GM18517 (cell line): ENCODE data around the gene COL11A2.

Experiments
- ATAC-seq: cut with Tn5 transposase; IDR thresholded peaks from one replicate; pipeline ENCODE4 v1.9.1; 2021; ENCODE audit warnings: mild to moderate bottlenecking, moderate library complexity; ENCODE audit not compliant: unreplicated experiment

COL11A2 gene

GRCh38 chr6:33172688-33173534, 19.4 kb downstream of the COL11A2 start:
- ATAC-seq, result no peak

DNA sequence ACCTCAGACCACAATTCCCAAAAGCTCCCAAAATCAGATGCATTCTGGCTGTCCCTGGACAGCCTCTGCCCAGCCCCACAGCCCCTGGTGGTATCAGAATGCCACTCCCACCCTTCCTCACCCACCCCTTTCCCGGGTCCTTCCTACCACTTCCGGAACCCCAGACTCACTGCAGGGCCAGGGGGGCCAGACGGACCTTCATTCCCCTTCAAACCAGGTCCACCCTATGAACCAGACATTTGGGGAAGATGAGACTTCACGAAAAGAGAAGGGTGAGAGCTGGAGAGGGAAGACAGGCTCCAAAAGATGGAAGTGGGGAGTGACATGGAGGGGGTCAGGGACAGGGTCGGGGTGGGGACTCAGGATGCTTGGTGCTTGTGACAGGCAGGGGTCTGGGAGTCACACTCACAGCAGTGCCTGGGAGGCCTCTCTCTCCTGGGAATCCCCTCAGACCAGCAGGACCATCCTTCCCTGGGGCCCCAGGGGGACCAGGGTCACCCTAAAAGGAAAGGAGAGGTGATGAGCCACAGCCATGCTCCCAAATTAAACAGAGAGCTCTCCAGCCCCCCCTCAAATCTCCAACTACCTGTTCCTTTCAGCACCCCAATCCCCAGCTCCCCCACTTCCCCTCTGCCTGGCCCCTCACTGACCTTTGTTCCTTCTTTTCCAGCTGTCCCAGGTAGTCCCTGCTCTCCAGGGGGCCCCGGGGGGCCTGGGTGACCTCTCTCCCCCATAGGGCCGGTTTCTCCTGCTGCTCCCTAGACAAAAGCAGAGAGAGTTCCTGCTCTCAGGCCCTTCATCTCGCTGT, 20.2 kb downstream of the COL11A2 start:
- ATAC-seq, result no peak

DNA sequence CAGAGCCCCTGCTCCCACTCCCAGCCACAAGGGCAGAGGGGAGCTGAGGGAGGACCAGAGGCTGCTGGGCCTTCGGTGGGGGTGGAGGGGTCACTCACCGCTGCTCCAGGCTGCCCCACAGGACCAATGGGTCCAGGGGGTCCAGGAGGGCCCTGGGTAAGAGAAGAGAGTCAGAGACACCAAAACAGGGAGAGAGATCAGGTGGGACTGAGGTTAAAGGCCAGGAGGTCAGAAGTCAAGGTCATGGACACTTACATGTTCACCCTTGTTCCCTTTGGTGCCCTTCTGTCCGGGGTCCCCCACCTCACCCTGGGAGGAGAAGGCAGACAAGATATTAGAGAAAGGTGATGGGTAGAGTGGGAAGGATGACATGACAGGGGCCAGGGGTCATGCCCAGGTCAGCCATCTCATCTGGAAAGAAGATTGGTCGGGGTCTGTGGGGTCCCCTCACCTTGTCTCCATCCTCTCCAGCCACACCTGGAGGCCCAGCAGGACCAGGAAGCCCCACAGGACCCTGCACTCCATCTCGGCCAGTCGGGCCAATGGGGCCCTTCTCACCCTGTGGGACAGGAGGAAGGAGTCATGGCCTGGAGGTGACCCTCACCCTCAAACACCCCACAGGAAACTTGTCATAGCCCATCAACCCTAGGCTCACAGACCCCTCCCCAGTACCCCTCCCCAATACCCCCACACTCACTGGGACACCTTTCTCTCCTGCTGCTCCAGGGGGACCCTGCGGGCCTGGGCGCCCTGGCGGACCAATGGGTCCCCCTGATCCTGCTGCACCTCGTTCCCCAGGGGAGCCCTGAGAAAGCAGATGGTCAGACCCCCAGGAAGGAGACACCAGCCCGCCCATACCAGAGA, 21.0 kb downstream of the COL11A2 start:
- no peak for ATAC-seq

- ATAC-seq, result no peak
These were observed 21.9 kb downstream of the COL11A2 start for GRCh38 chr6:33170176-33171015.

- no peak for ATAC-seq
These were observed 22.7 kb downstream of the COL11A2 start for GRCh38 chr6:33169291-33170175.

DNA sequence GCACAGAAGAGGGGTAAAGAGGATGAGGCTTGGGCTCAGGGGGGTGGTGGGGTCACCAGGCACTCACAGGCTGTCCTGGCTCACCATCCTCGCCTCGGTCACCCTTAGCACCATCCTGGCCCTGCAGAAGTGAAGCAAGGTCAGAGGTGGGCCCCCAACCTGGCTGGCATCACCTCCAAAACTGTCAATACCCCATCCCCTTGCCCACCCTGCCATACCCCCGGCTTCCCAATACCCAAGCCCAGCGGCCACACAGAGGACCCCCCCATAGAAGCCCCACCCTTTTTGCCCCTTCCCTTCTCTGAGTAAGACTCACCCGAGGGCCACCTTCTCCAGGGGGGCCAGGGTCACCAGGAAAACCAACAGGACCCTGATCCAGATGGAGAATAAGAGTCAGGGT, 23.6 kb downstream of the COL11A2 start:
- ATAC-seq, result no peak

- no peak for ATAC-seq
These were observed 24.0 kb downstream of the COL11A2 start for GRCh38 chr6:33168284-33168601.

DNA sequence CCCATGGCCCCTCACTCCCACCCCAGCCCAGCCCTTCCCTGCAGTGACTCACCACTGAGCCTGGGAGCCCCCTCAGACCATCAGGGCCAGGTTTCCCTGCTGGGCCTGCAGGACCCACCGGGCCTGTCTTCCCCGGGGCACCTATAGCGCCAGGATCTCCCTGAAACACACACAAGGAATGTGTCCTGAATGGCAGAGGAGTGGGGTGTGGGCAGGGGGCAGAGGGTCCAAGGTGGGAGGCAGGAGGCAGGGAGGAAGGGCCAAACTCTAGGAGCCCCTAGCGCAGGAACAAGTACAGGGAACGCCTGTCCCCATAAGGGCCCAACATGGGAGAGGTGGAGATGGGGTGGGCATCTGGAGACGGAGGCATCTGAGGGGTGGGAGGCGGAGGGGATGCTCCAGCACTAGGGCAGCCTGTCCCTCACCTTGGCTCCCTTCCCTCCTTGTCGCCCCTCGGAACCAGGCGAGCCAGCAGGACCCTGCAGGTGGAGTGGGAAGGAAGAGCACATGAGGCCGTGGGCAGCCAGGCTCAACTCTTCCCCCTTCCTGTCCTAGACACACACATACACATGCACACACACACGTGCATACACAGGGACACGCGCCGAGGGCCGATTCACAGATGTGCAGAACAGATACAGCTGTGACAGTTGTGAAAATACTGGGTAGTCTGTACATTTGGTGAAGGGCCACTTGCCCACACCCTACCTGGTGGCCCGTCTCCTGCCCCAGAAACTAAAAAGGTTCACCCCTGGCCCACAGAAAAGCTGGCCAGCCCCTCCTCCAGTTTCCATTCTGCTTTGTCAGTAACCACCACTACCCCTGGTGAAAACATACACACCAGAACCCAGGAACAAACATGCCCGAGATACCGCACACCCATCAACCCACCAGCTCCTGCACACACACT, 24.6 kb downstream of the COL11A2 start:
- no peak for ATAC-seq

- no peak for ATAC-seq
These were observed 25.5 kb downstream of the COL11A2 start for GRCh38 chr6:33166811-33167210.

DNA sequence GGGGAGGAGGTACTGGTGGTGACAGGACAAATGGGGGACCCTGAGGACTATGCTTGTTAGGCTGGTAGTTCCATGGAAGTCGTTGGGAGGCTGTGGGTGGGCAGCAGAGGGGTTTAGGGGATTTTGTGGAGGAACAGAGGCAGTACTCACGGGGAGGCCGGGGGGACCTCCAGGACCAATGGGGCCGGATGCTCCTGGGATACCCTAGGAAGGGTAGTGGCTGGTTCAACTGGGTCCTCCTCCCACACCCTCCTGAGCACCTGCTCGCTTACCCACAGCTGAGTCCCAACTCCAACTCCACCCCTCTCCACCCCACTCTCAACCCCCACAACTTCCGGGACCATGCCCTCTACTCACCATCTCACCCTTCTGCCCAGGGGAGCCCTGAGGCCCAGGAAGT, 25.9 kb downstream of the COL11A2 start:
- ATAC-seq, result no peak

DNA sequence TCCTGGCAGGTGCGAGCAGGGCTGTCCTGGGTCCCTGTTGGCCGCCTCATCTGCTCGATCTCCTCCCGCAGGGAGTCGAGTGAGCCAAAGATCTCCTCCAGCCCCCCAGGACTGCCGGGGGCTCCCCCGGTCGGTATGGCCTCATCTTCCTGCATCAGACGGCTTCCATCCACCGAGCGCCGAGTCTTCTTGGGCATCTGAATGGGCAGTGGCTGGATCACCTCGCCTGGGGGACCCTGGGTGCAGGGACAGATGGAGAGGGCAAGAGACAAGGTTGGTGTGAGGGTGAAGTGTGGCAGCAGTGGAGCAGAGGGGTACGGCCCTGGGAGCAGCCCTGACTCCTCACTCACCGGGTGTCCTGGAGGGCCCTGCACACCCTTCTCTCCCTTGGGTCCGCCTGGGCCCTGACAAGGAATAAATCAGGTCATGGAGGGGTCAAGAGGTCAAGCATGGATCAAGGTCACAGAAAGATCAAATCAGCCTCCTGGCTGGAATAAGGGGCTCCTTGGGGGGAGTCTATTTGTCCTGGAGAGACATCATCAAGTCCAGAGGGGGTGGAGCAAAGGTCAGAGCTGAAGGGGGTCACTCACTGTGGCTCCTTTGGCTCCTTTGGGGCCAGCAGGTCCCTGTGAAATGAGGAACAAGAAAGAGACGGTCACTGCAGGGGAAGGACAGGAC, 26.5 kb downstream of the COL11A2 start:
- ATAC-seq, result no peak

DNA sequence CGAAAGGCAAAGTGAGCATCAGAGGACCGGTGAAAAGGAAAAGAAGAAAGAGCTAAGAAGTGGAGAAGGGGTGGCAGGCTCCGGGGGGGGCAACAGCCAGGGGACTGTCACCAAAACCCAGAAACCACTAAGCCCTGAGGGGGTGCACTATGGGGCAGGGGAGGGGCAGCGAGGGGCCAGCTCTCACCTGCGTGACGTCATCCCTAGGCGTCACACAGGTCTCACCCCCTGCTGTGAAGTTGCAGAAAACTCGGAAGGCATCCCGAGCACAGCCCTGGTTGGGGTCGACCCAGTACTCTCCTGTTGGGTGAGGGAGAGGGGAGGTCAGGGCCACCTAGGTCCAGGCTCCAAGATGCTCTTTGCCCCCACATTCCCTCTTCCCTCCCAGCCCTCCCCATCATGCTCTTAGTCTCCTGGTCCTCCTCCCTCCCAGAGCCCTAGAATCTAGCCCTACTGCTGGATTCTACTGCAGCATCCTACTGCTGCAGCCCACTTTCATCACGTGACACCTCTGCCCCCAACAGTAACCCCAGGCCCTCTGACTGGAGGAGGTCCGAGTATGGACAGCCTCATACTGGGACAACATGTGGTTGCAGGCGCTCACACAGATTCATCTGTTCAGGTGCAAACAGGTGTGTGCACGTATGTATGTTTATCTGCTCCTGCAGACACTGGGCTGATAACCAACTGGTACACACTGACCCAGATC, 27.4 kb downstream of the COL11A2 start:
- no peak for ATAC-seq

DNA sequence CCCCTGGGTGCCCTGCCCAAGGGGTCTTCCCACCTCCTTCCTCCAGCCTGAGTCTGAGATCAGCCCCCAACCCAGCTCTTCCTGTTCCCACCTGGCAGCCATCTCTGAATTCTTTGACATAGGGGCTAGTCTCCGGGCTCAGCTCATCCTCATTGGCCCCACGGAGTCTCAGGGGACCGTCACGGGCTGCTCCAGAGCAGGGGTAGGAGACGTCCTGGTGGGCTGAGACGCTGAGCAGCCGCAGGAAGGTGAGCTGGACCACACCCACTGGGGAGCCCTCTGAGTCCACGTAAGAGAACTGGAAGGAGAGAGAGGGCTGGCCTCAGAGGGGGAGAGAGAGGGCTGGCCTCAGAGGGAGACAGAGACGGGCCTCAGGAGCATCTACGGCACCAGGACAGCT, 28.1 kb downstream of the COL11A2 start:
- no peak for ATAC-seq

DNA sequence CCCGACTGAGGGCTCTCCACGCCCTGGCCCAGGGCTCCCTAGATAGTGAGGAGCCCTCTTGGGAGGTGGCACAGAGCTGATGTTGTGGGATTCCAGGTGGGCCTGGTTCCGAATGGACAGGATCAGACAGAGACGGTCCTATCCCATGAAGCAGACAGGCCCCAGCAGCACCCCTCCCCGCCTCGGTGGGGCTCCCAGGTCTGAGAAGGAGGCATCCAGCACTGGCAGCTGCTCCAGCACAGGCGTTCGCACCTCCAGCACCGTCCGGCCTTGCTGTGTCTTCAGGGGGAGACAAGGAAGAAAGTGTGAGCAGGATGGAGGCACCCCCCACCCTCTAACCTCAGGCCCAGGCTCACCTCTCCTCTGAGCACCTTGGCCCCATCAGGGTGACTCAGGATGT, 28.7 kb downstream of the COL11A2 start:
- no peak for ATAC-seq

DNA sequence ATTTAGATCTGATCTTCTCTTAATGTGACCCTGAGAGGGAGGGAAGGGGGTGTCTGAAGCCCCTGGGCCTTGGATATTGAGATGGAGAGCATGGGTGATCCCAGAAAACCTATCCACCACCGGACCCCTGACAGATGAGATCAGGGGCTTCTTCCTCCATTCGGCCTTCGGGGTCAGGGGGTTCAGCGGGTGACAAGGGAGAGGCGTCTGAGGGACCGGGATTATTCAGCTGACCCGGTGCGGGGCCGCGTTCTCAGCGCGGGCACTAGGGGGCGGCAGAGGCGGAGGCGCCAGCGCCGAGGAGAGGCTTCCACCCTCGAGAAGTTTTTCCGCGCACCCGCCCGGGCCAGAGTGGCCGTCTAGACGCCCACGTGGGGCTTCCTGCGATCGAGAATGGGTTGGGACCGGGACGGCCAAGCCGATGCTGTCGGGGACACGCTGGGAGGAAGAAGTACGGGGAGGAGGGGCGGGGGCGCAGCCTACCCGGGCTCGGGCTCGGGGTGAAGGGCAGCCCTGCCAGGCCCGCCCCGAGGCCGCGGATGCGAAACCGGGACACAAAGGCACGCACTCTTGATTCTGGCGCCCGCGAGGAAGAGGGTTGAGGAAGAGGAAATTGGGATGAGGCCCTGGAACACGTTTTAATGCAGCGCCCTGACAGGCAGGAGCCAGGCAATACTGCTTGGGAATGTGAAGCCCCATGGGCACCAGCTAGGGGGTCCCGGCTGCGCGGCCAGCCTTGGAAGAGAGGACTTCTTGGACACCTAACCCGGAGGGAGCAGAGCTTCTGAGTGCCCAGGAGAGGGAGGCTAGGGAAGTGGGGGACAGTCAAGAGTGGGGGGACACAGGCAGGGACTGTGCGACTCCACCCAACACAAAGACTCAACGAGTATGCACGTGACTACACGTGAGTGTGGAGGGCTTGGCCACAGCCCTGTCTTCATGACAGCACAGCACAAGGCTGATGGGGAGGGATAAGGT, 30.6 kb downstream of the COL11A2 start:
- no peak for ATAC-seq

- ATAC-seq, result no peak
These were observed 31.4 kb downstream of the COL11A2 start for GRCh38 chr6:33160728-33161344.
